ENCODE measurements around the gene LRSAM1.

DNA sequence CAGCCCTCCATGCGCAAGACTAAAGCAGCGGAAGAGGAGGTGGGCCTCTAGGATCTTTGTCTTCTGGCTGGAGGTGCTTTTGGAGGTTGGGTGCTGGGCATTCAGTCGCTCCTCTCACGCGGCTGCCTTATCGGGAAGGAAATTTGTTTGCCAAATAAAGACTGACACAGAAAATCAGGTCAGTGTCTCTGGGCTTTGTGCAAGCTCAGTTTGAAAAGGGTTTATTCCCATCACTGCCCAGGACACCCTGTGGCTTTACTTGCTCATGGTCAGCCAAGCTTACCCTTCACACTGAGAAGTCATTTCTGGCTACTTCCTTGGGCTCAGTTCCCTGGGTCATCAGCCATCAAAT, 43.8 kb upstream of the LRSAM1 start:
- no peak for TF ChIP-seq POLR2AphosphoS5 (IDR thresholded peaks at IDR 0.05; ENCODE audit: borderline replicate concordance, low read depth, low read length)
- TF ChIP-seq EZH2 (IDR thresholded peaks at IDR 0.05): no peak

All from SK-N-MC (cell line).